K562 (cell line): ENCODE data around the gene LMAN1. TPM values are rescaled to one million over a fixed set of nuclear protein-coding genes. Genes with fewer than 3 reads are reported as not detected.

Experiments used
- BCOR ChIP-seq: fragments of 450-650 bp; IDR thresholded peaks from 2 replicates; pipeline ENCODE4 v1.6.1; 2016
- BDP1 ChIP-seq: IDR thresholded peaks from 3 replicates; pipeline ENCODE4 v1.6.1; 2011; ENCODE audit not compliant: insufficient read length, insufficient read depth
- CTBP1 ChIP-seq: fragments of 450-650 bp; IDR thresholded peaks from 2 replicates; pipeline ENCODE4 v1.6.1; 2016; ENCODE audit warnings: borderline replicate concordance
- ELF1 ChIP-seq: fragments of 200-800 bp; sonication (Bioruptor generic); IDR thresholded peaks from 2 replicates; pipeline ENCODE4 v1.6.1; 2016; ENCODE audit warnings: missing genetic modification characterization, missing compliant biosample characterization
- L3MBTL2 ChIP-seq: fragments of 450-650 bp; IDR thresholded peaks from 2 replicates; pipeline ENCODE4 v1.6.1; 2016; ENCODE audit warnings: mild to moderate bottlenecking, moderate library complexity
- MCM3 ChIP-seq: fragments of 450-650 bp; IDR thresholded peaks from 2 replicates; pipeline ENCODE4 v1.6.1; 2016
- TAL1 ChIP-seq: fragments of 450-650 bp; IDR thresholded peaks from 2 replicates; pipeline ENCODE4 v1.6.1; 2016; ENCODE audit warnings: mild to moderate bottlenecking
- TFAP4 ChIP-seq: sonication (generic); formaldehyde crosslinking; IDR thresholded peaks from 2 replicates; pipeline ENCODE4 v1.8.0; 2022; ENCODE audit warnings: missing genetic modification reagents, mild to moderate bottlenecking, moderate library complexity, borderline replicate concordance
- UBTF ChIP-seq, 2 experiments: IDR thresholded peaks; 2 replicates each; pipeline ENCODE4 v1.6.1; 2012; ENCODE audit warnings: improper control_type of control experiment in 2 of 2, low read depth in 2 of 2, low read length in 2 of 2, borderline replicate concordance in 1 of 2
- XRCC5 ChIP-seq: fragments of 200-400 bp; formaldehyde crosslinking; IDR thresholded peaks from 2 replicates; pipeline ENCODE4 v1.6.1; 2017; ENCODE audit warnings: low read depth, mild to moderate bottlenecking, low read length
- ZBED1 ChIP-seq: IDR thresholded peaks from 2 replicates; pipeline ENCODE4 v1.6.1; 2014
- ZNF740 ChIP-seq, 3 experiments: fragments of 200-800 bp in 1 of 3; sonication (Bioruptor generic) in 1 of 3; sonication (generic) in 1 of 3; formaldehyde crosslinking in 1 of 3; IDR thresholded peaks; 2 replicates each; pipeline versions ENCODE4 v1.6.1 to v1.8.0; 2016 to 2022; ENCODE audit warnings: mild to moderate bottlenecking in 2 of 3, missing compliant biosample characterization in 2 of 3, missing genetic modification characterization in 2 of 3, missing genetic modification reagents in 1 of 3
- polyA plus RNA-seq, 8 experiments: library from polyadenylated mRNA; depleted of rRNA in 4 of 8; stranded (reverse) in 5 of 8; unstranded in 3 of 8; fragments of >200 nt; fragmentation: Nextera tagmentation in 2 of 8; fragmentation: Illumina TruSeq in 1 of 8; extraction: Ambion mirVana in 2 of 8; extraction: Trizol in 1 of 8; gene quantifications; 2 replicates each; pipeline versions ENCODE4 v1.2.1 to v1.2.3, GENCODE V29; 2011 to 2014; ENCODE audit warnings: inconsistent platforms in 1 of 8, missing spikeins in 1 of 8
- total RNA-seq, 7 experiments: library from RNA; depleted of rRNA in 6 of 7; stranded (reverse); fragments of >200 nt in 6 of 7; fragmentation: Illumina TruSeq in 2 of 7; extraction: Trizol in 2 of 7; gene quantifications; 2 replicates each; pipeline versions ENCODE4 v1.2.1 to v1.2.3, GENCODE V29; 2011 to 2021; ENCODE audit warnings: low replicate concordance in 1 of 7
- TF ChIP-seq, protein P1 (sequence below): fragments of 450-650 bp; IDR thresholded peaks from 2 replicates; pipeline ENCODE4 v1.6.1; 2017; ENCODE audit warnings: mild to moderate bottlenecking, moderate library complexity
- TF ChIP-seq, protein P2 (sequence below): fragments of 450-650 bp; IDR thresholded peaks from 2 replicates; pipeline ENCODE4 v1.6.1; 2018; ENCODE audit not compliant: partially characterized antibody
- TF ChIP-seq, protein P3 (sequence below), 2 experiments: IDR thresholded peaks; 2 replicates each; pipeline ENCODE4 v1.6.1; 2011; ENCODE audit warnings: borderline replicate concordance in 1 of 2, control low read depth in 1 of 2, low read depth in 1 of 2, low read length in 1 of 2, mild to moderate bottlenecking in 1 of 2, mixed read lengths in 1 of 2, moderate library complexity in 1 of 2; ENCODE audit not compliant: insufficient read depth in 1 of 2, insufficient read length in 1 of 2, poor library complexity in 1 of 2, severe bottlenecking in 1 of 2; ENCODE audit errors: extremely low read depth in 1 of 2

LMAN1 gene
- total and polyA plus RNA-seq, 9 of the 15 experiments (the other 6 are each of a cell fraction or from before 2014, with no cell fraction given) = 18.8 to 108 (median 71.2) TPM

DNA sequence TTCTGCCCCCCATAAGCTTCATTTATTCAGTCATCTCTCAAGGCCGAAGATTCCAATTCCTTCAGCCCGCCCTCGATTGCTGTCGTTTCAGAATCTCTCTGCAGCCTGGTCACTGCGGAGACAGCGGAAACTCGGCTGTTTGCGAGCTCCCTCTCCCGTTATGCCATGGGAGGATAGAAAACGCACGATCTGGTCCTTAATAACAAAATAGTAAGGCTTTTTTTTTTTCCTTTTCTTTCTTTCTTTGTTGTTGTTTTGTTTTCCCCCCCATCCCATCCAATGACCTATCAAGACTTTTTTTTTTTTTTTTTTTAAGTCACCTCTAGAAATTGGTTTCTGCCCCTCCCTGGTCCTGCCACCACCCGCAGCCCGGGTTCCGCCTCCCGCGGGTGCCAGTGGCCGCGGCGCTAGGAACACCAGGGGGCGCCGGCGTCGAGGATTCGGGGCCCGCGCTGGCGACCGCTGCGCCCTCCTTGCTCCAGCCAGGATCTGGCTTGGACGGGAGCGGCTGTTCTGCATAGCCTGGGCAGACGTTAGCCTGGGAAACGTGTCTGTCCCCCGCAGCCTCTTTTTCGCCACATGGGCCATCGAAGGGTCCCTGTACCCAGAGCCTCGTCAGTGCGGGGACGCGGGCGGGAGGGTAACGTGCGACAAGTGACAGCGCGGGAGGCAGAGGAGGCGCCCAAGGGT, 50.7 kb downstream of the LMAN1 start (continued):
- TF ChIP-seq ZNF740 (CRISPR knock-in tag; IDR thresholded peaks at IDR 0.05) = no peak
- no peak for TF ChIP-seq ZNF740 (tag; IDR thresholded peaks at IDR 0.05)
- TF ChIP-seq L3MBTL2 = peak; percentile 61
- TF ChIP-seq, protein P1, sequence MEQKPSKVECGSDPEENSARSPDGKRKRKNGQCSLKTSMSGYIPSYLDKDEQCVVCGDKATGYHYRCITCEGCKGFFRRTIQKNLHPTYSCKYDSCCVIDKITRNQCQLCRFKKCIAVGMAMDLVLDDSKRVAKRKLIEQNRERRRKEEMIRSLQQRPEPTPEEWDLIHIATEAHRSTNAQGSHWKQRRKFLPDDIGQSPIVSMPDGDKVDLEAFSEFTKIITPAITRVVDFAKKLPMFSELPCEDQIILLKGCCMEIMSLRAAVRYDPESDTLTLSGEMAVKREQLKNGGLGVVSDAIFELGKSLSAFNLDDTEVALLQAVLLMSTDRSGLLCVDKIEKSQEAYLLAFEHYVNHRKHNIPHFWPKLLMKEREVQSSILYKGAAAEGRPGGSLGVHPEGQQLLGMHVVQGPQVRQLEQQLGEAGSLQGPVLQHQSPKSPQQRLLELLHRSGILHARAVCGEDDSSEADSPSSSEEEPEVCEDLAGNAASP = no peak
- TF ChIP-seq MCM3 = no peak
- TF ChIP-seq, protein P2, sequence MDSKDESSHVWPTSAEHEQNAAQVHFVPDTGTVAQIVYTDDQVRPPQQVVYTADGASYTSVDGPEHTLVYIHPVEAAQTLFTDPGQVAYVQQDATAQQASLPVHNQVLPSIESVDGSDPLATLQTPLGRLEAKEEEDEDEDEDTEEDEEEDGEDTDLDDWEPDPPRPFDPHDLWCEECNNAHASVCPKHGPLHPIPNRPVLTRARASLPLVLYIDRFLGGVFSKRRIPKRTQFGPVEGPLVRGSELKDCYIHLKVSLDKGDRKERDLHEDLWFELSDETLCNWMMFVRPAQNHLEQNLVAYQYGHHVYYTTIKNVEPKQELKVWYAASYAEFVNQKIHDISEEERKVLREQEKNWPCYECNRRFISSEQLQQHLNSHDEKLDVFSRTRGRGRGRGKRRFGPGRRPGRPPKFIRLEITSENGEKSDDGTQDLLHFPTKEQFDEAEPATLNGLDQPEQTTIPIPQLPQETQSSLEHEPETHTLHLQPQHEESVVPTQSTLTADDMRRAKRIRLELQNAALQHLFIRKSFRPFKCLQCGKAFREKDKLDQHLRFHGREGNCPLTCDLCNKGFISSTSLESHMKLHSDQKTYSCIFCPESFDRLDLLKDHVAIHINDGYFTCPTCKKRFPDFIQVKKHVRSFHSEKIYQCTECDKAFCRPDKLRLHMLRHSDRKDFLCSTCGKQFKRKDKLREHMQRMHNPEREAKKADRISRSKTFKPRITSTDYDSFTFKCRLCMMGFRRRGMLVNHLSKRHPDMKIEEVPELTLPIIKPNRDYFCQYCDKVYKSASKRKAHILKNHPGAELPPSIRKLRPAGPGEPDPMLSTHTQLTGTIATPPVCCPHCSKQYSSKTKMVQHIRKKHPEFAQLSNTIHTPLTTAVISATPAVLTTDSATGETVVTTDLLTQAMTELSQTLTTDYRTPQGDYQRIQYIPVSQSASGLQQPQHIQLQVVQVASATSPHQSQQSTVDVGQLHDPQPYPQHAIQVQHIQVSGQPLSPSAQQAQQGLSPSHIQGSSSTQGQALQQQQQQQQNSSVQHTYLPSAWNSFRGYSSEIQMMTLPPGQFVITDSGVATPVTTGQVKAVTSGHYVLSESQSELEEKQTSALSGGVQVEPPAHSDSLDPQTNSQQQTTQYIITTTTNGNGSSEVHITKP = no peak
- 0 out of 2 replicates have a peak, but pooled peaks have one; percentile 64 for TF ChIP-seq XRCC5
- peak; percentile 45; the same call in 1 of the 2 replicates for TF ChIP-seq CTBP1
- TF ChIP-seq, protein P3, sequence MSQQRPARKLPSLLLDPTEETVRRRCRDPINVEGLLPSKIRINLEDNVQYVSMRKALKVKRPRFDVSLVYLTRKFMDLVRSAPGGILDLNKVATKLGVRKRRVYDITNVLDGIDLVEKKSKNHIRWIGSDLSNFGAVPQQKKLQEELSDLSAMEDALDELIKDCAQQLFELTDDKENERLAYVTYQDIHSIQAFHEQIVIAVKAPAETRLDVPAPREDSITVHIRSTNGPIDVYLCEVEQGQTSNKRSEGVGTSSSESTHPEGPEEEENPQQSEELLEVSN (IDR thresholded peaks at IDR 0.05; ENCODE audit: borderline replicate concordance in 1 of 2, extremely low read depth in 1 of 2, insufficient read depth in 1 of 2, insufficient read length in 1 of 2, low read depth in 1 of 2, low read length in 1 of 2, poor library complexity in 1 of 2, severe bottlenecking in 1 of 2) = peak; percentile 10 to 78
- no peak for TF ChIP-seq ZBED1
- no peak for TF ChIP-seq ELF1 (tag)
- no peak for TF ChIP-seq TAL1
- peak; percentile 11; the same call in 1 of the 2 replicates for TF ChIP-seq BCOR
- no peak for TF ChIP-seq BDP1
- TF ChIP-seq TFAP4 (CRISPR knock-in tag) = peak; percentile 28; the same call in 1 of the 2 replicates
- TF ChIP-seq UBTF (IDR thresholded peaks at IDR 0.05; ENCODE audit: borderline replicate concordance in 1 of 2, low read depth in 2 of 2, low read length in 2 of 2) = 0 out of 4 replicates have a peak, but pooled peaks of 1 of the 2 experiments have one; percentile 18
